ENCODE measurements around the gene MKLN1.
A peak's percentile ranks its signal among the peaks of the same experiment; 100 is the strongest.
"Not testable (repeated sequence)": the region's sequence is repeated elsewhere in the genome, so short reads cannot be mapped to it uniquely, and the experiment has no call there.

Gene MKLN1

DNA sequence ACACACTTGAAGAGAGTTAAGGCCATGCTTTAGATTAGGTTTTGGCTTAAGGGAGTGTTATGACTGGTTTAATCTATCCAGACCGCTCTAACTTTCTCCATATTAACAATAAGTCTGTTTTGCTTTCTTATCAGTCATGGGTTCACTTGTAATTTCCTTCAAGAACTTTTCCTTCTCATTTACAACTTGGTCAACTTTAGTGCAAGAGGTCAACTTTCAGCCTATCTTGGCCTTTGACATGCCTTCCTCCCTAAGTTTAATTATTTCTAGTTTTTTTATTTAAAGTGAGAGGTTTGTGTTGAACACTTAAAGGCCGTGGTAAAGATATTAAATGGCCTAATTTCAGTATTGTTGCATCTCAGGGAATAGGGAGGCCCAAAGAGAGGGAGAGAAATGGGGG is 75.6 kb downstream of the MKLN1 start:
- no peak for DNase-seq

DNA sequence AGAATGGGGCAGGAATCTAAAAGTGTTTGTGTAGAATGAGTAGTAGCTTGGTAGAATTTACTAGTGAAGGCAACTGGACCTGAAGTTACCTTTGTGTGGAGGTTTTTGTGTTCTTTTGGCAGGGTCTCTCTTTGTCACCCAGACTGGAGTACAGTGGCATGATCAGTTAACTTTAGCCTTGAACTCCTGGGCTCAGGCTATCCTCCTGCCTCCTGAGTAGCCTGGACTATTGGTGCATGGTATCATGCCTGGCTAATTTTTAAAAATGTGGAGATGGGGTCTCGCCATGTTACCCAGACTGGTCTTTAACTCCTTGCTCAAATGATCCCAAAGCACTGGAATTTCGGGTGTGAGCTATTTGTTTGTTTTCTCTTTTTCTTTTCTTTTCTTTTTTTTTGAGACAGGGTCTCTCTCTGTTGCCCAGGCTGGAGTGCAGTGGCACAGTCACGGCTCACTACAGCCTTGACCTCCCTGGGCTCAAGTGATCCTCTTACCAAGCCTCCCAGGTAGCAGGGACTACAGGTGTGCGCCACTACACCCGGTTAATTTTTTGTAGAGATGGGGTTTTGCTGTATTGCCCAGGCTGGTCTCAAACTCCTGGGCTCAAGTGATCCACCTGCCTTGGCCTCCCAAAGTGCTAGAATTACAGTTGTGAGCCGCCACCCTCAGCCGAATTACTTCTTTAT is 76.7 kb downstream of the MKLN1 start:
- DNase-seq: no peak

DNA sequence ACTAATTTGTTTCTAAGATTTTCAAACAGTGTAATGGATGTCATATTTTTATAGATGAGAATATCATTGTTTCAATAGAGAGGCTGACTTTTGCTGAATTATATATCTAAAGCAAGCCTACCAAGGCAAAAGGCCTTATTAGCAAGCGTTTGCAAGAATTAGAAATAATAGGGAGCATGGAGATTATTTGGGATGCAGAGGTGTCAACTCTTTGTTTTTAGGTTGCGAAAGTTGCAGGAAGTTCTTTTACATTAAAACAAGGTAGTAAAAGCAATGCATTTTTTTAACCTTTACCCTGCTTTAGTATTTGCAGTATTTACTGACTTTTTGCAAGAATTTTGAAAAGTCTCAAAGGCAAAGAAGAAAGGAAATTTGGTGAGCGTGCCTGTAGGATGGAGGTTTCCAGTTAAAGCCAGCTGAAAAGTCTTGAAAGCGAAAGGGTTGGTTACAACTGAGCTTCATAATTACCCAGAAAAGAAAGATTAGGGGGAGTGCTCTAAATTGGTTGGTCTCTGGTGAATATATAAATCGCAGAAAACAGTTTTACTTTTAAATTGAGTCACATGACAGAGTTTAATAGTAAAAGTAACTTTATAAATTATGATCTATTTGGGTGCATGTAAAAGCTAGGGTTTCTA is 81.6 kb downstream of the MKLN1 start:
- DNase-seq: no peak

DNA sequence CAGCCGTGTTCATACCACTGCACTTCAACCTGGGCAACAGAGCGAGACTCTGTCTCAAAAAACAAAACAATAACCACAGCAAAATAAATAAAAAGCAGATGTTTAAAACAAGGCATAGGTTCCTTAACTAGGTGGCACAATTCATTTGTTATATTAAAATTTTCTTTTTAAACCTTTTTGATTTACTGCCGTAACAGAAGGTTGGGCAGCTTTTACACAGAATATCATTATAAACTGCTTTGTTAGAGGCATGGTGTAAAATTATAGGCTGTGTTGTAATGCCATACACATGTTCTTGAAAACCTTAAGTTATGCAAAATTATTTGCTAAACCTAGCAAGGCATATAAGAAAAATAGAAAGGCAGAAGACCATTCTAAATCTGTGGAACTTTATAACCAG is 84.4 kb downstream of the MKLN1 start:
- no peak for DNase-seq

DNA sequence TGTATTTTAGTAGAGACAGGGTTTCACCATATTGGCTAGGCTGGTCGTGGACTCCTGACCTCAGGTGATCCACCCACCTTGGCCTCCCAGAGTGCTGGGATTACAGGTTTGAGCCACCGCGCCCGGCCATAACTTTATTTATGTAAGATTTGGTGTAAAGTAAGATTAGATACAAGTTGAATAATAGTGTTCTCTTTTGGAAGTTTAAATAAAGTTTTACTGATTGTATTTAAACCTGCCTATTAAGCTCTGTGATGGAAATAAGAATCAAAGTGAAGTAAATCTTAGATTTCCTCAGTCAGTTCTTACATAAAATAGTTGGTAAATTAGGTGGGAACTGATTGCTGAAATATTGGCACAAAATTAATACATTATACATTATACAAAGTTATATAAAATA is 86.0 kb downstream of the MKLN1 start:
- no peak for DNase-seq

DNA sequence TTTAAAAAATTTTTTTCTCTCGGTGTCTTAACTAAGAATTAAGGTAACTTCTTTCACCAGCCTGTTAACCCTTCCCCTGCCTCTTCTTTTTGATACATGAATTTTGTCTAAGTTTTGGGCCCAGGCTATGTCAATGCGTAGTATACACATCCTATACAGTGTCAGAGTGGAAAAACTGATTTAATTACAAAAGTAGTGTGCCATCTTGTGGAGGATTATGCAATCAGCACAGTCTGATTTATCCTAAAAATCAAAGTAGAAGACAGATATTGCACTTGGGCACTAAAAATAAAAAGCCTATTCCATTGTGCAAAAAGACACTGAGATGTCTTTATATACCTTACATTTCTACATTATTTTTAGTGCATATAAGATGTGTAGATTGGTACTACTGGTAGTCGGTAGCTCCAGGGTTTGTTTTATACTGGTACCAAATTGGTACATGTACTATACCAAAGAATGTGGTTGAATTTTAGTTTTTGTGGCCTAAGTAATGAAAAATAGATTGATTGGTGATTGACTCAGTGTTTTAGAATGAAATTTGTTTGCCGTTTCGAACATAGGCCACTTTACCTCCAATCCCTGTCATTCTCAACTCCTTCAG is 96.6 kb downstream of the MKLN1 start:
- DNase-seq: peak; percentile 55

DNA sequence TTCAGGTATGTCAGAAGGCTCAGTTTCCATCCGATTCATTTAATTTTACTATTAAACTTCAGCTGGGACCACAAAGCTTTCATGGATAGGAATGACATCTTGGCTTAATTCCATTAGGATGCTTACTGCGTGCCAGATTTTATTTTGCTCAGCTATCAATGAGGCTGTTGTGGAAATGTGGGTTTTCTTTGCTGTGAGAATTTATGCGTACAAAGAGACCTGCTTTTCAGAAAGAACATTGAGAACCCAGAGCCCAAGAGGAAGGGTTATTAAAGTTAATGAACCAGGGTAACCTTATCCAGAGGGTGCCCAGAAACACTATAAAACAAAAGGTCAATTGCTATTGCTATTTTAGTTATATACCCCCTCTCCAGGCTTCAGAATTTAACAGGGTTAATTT is 98.3 kb downstream of the MKLN1 start:
- no peak for DNase-seq

DNA sequence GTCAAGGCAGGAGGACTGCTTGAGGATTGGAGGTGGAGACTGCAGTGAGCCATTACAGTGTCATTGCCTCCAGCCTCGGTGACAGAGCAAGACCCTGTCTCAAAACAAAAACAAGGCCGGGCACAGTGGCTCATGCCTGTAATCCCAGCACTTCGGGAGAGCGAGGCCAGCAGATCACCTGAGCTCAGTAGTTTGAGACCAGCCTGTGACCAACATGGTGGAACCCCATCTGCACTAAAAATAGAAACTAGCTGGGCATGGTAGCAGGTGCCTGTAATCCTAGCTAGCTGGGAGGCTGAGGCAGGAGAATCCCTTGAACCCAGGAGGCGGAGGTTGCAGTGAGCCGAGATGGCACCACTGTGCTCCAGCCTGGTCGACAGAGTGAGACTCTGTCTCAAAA is 103.2 kb downstream of the MKLN1 start:
- DNase-seq: not testable (repeated sequence)

DNA sequence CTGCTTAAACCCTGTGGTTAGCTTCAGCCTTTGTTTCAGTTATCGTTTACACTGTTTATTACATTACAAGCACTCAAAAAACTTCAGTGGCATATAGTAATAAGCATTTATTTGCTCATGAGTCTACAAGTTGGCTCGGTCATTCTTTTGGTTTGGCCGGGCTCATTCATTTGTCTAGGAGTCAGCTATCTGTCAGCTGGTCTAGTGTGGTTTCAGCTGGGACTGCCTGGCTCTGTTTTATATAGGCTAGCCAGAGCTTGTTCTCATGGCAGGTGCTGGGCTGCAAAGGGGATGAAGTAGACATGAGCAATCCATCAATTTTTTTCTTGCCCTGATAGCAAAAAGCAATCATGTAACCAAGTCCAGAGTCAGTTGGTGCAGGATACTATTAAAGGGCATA is 103.6 kb downstream of the MKLN1 start:
- no peak for DNase-seq

DNA sequence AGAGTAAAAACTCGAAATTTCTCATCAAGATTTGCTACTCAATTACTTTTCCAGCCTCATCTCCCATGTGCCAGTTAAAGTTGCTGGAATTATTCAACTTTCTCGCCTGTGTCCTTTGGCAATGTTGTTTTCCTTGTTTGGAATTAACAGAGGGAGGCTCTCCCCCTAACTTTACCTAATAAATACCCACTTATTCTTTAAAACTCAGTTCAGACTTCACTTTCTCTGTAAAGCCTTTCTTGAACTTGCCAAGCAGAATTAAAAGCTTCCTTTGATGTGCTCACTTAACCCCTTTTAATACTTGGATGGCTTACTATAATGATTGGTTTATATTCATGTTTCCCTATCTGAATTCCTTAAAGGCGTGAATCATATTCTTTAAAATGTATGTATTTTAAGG is 104.1 kb downstream of the MKLN1 start:
- DNase-seq: no peak

DNA sequence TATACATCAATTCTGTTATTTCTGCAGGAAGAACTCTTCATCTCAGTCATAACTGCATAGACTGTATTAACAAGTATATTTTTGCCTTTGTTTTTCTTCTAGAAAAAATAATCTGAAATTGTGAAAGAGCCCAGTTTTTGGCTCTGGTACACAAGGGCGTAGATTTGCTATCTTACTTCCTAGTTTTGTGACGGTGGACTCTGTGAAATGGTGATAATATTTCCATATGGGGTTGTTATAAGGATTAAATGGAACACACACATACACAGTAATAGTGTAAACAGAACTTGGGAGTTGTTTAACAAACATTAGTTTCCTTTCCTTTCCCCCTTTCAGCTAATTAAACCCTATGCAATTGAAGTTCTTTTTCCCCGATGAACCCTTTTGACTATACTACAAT is 108.7 kb downstream of the MKLN1 start:
- DNase-seq: no peak

DNA sequence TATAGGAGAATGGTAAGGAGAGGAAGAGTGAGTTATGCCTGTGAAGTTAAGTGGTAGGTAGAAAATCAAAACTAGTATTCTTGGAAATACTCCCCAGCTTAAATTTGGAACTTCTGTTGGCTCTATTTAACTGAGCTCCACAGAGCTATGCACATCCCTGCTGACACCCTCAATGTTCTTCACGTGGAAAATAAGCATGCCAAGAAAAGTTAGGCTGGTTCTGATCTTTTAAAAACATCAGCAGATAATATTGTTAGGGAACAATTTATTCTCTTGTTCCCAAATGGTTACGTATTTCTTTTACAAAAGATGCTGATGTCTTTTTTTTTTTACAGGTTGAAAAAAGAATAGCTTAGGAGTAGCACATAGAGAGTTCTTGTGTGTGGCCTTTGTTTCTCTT is 111.3 kb downstream of the MKLN1 start:
- DNase-seq: no peak

DNA sequence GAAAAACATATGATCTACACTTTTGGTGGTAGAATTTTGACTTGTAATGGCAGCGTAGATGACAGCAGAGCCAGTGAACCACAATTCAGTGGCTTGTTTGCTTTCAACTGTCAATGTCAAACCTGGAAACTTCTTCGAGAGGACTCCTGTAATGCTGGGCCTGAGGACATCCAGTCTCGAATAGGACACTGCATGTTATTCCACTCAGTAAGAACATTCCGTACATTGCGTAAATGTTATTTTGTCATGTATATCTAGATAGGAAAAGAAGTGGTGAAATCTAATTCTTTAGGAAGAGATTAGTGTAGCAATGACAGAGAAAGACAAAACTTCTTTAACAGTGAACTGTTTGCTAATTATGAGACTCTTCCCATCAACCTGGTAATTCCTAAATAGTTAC is 115.8 kb downstream of the MKLN1 start:
- DNase-seq: no peak

DNA sequence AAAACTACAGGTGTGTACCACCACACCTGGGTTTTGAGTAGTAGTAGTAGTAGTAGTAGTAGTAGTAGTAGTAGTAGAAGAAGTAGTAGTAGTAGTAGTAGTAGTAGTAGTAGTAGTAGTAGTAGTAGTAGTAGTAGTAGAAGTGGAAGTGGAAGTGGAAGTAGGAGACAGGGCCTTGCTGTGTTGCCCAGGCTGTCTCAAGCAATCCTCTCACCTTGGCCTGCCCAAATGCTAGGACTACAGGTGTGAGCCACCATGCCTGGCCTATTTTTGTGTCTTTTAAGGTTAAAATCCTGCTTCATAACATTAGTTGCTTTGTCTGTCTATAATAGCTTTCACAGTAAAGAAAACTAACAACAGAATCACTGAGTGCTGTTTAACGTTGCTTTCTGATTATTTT is 117.0 kb downstream of the MKLN1 start:
- no peak for DNase-seq

DNA sequence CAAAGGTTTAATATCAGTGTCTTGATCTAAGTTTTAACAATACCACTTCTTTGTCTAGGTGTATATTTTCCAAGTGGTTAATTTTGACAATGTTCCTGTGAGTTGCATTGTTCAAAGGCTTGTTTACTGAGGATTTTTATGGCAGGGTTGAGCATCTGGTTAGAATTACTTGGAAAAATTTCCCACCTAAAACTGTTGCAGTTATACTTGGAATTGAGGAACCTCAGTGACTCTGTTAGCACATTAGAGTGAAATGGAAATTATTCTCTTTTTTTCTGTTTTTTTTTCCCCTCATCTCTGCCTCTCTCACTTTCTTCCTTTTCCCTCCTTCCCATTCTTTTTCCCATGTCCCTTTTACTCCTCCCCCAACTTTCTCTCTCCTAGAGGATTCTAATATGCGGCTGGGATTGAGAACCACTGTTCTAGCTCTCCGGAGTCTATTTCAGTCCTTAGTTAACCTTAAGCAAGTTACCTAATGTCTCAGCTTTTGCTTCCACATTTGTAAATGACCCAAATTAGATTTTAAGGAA is 121.8 kb downstream of the MKLN1 start:
- no peak for DNase-seq

DNA sequence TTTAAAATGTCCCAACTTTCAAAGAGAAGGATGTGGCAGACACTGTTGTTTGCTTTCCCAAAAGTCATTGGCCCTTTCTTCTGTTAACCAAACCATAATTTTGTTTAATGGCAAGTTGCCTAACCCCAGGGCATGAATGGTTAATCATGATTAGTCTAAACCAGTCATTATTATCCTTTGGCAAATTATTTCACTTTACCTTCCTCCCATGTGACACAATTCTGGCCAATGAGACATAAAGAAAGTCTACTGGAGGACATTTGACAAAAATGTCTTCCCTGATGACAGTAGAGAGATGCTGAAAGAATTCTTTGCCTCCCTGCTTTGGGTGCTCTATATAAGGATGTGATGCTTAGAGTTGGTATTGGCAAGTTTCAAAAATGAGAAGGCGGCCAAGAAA is 126.8 kb downstream of the MKLN1 start:
- no peak for DNase-seq

DNA sequence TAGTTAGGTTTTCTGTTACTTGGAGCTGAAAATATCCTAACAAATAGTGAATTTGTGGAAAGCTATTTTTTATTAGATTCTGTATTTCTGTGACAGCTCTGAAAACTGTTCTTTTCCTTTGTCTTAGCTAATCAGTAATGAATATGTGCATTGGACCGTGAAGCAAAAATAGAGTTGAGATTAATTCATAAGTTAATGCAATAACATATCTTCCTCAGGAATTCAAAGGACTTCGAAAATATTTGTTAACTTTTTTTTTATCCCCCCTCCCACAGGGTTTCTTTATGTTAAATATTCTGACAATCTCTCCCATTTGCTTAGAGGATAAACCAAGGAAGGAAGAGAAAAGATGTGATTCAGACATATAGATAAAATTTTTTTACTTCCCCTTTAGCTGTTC is 127.3 kb downstream of the MKLN1 start:
- DNase-seq: no peak

DNA sequence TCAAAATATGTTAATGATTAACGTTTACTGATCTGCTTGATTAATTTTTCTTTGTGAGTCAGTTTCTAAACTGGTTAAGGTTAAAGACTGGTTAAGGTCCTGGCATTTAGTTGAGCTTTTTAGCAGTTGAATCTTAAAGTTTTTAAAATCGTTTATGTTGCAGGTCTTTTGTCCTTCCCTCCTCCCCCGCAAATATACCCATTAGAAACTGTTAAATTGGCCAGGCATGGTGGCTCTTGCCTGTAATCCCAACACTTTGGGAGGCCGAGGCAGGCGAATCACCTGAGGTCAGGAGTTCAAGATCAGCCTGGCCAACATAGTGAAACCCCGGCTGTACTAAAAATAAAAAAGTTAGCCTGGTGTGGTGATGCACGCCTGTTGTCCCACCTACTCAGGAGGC is 127.9 kb downstream of the MKLN1 start:
- DNase-seq: no peak

DNA sequence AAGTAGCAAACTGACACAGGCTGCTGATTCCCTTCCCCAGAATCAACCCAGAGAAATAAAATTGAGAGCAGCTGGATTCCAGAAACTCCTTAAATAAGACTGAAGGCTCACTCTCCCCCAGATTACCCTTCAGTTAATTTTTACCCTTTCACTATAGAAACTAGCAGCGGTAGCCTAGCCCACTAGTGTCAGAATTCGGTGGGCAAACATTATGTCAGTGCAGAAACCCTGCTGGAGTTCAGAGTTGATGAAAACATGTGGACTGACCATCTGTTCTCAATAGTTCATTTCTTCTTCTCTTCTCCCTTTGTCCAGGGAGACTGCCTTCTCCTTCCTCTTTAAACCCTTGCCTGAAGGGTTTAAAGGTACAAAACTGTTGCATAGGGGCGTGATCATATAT is 128.7 kb downstream of the MKLN1 start:
- no peak for DNase-seq

DNA sequence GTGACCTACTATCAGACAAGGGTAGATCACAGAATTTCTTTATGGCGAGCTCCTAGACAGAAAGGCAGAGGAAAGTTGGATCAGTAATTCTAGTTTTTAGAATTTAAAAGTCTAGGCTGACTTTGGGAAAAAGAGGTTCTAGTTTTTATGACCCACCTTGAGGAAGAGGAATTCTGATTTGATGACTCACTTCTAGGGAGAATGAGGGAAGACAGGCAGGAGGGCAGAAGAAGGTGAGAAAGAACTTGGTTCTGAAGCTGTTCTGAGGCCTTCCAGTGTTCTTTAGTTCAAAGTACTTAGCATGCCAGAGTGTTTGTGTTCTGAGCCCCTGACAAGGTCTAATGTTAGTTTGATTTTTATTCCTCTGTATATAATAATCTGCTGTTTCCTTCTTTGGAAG is 131.6 kb downstream of the MKLN1 start:
- no peak for DNase-seq

DNA sequence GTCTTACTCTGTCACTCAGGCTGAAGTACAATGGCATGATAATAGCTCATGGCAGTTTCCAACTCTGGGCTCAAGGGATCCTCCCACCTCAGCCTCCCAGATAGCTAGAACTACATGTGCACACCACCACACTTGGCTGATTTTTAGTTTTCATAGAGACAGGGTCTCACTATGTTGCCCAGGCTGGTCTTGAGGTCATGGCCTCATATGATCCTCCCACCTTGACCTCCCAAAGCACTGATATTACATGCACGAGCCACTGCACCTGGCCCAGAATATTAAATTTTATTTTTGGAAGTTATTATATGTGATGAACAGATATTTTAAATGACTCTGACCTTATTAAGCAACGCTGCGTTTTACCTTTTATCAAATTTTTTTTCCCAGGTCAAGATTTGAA is 134.4 kb downstream of the MKLN1 start:
- DNase-seq: no peak

DNA sequence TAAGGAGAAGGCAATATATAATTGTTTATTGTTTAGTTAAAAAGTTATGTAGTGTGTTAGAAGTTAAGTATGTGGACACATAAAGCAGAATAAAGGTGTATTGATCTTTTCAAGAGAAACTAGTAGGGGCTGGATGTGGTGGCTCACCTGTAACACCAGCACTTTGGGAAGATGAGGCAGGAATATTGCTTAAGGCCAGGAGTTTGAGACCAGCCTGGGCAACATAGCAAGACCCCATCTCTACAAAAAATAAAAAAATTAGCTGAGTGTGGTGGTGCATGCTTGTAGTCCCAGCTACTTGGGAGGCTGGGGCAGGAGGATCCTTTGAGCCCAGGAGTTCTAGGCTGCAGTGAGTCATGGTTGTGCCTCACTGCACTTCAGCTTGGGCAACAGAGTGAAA is 135.0 kb downstream of the MKLN1 start:
- not testable (repeated sequence) for DNase-seq

DNA sequence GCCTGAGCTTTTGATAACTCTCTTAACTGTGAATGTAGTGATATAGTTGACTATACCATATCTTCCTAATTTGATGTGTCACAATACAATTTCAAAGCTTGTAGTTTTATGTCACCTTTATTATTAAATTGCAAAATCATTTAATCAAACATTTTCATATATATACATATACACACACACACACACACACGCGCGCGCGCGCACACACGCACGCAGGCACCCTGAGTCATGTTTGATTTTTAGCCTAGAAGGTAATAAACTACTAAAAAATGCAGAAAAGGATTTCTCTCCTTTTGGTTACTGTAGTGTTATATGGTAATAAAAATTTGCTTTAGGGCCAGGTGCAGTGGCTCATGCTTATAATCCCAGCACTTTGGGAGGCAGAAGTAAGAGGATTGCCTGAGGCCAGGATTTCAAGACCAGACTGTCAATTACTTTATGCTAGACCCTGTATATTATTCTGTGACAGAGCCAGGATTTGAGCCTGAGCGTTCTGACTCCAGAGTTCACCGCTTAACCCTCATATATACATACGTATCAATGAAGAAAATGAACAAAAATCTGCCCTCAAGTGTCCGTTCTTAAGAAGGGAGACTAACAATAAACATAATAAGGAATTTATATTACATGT is 139.2 kb downstream of the MKLN1 start:
- no peak for DNase-seq

DNA sequence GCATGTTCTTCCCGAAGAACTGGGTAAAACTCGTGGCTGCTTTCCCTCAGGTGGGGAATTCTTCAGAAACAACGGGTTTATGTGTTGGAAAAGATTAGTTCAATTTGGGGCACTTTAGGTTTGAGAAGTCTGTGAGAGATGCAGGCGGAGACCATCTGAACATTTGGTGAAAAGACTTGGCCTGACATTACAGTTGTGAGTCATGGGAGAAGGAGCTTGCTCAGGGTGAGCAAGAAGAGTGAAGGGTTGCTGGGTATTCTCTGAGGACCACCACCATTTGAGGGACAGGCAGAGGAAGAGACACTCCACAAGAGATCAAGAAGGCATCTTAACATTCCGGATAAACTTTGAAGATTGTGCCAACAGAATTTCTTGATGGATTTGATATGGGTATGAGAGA is 140.1 kb downstream of the MKLN1 start:
- DNase-seq: no peak

All from activated CD4-positive, alpha-beta T cell treated with anti-CD3 and anti-CD28 coated beads, Interleukin-10, Interleukin-2, amounts not matched to agents 100 ng/mL and 50 ng/mL, durations not matched to agents 16 hours and 8 hours (primary cell).